ENCODE measurements around the gene TDP1.

DNA sequence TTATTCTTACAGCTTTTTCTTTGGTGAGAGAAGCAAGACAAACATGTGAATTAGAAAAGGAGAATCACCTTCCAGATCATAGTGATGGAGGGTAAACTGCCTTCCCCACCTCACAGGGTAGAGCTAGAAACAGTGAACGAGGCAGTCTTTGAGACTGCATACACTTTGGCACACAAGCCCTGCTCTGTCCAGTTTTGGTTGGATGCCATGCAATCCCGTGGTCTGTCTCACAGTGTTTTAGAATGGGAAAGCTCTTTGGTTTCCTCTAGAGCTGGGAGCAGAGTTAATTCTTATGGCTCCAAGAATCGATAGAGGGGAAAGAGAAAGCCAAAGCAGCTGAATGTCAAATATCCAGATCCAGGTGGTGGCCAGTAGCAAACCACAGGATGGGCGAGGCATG is 21.9 kb downstream of the TDP1 start:
- TF ChIP-seq, protein P1, sequence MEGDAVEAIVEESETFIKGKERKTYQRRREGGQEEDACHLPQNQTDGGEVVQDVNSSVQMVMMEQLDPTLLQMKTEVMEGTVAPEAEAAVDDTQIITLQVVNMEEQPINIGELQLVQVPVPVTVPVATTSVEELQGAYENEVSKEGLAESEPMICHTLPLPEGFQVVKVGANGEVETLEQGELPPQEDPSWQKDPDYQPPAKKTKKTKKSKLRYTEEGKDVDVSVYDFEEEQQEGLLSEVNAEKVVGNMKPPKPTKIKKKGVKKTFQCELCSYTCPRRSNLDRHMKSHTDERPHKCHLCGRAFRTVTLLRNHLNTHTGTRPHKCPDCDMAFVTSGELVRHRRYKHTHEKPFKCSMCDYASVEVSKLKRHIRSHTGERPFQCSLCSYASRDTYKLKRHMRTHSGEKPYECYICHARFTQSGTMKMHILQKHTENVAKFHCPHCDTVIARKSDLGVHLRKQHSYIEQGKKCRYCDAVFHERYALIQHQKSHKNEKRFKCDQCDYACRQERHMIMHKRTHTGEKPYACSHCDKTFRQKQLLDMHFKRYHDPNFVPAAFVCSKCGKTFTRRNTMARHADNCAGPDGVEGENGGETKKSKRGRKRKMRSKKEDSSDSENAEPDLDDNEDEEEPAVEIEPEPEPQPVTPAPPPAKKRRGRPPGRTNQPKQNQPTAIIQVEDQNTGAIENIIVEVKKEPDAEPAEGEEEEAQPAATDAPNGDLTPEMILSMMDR (IDR thresholded peaks at IDR 0.05; ENCODE audit: insufficient read depth, low read length) = no peak
- no peak for TF ChIP-seq POLR2AphosphoS5 (IDR thresholded peaks at IDR 0.05; ENCODE audit: low read depth)
- TF ChIP-seq, protein P2, sequence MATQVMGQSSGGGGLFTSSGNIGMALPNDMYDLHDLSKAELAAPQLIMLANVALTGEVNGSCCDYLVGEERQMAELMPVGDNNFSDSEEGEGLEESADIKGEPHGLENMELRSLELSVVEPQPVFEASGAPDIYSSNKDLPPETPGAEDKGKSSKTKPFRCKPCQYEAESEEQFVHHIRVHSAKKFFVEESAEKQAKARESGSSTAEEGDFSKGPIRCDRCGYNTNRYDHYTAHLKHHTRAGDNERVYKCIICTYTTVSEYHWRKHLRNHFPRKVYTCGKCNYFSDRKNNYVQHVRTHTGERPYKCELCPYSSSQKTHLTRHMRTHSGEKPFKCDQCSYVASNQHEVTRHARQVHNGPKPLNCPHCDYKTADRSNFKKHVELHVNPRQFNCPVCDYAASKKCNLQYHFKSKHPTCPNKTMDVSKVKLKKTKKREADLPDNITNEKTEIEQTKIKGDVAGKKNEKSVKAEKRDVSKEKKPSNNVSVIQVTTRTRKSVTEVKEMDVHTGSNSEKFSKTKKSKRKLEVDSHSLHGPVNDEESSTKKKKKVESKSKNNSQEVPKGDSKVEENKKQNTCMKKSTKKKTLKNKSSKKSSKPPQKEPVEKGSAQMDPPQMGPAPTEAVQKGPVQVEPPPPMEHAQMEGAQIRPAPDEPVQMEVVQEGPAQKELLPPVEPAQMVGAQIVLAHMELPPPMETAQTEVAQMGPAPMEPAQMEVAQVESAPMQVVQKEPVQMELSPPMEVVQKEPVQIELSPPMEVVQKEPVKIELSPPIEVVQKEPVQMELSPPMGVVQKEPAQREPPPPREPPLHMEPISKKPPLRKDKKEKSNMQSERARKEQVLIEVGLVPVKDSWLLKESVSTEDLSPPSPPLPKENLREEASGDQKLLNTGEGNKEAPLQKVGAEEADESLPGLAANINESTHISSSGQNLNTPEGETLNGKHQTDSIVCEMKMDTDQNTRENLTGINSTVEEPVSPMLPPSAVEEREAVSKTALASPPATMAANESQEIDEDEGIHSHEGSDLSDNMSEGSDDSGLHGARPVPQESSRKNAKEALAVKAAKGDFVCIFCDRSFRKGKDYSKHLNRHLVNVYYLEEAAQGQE (IDR thresholded peaks at IDR 0.05; ENCODE audit: insufficient replicate concordance, low read depth) = no peak
- TF ChIP-seq GABPA (IDR thresholded peaks at IDR 0.05; ENCODE audit: low read depth) = no peak
- TF ChIP-seq SPI1 (IDR thresholded peaks at IDR 0.05; ENCODE audit: borderline replicate concordance, low read depth) = no peak

Measured in HL-60 (cell line).